ENCODE measurements around the gene ANTXR1. TPM values are rescaled to one million over a fixed set of nuclear protein-coding genes. Genes with fewer than 3 reads are reported as not detected.

ANTXR1 gene
- polyA plus RNA-seq, 1 of the 3 experiments (the other 2 are of a cell fraction), result 114 TPM

DNA sequence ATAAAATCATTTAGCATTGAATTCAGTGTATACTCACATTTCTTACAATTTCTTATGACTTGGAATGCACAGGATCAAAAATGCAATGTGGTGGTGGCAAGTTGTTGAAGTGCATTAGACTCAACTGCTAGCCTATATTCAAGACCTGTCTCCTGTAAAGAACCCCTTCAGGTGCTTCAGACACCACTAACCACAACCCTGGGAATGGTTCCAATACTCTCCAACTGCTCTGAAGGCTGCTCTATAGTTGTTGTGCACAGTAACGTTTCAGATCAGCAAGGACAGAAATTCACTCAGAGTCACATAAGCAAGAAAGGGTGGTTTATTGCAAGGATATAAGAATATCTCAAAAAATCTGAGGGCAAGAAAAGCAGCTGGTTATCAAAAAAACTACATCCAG, 32.0 kb upstream of the ANTXR1 start:
- no peaks in the 10 kb centered on the region for H3K27me3 ChIP-seq (ENCODE audit: insufficient read depth)
- no peak for TF ChIP-seq FOSL2 (IDR thresholded peaks at IDR 0.05; ENCODE audit: borderline replicate concordance, low read depth)
- TF ChIP-seq, protein P1, sequence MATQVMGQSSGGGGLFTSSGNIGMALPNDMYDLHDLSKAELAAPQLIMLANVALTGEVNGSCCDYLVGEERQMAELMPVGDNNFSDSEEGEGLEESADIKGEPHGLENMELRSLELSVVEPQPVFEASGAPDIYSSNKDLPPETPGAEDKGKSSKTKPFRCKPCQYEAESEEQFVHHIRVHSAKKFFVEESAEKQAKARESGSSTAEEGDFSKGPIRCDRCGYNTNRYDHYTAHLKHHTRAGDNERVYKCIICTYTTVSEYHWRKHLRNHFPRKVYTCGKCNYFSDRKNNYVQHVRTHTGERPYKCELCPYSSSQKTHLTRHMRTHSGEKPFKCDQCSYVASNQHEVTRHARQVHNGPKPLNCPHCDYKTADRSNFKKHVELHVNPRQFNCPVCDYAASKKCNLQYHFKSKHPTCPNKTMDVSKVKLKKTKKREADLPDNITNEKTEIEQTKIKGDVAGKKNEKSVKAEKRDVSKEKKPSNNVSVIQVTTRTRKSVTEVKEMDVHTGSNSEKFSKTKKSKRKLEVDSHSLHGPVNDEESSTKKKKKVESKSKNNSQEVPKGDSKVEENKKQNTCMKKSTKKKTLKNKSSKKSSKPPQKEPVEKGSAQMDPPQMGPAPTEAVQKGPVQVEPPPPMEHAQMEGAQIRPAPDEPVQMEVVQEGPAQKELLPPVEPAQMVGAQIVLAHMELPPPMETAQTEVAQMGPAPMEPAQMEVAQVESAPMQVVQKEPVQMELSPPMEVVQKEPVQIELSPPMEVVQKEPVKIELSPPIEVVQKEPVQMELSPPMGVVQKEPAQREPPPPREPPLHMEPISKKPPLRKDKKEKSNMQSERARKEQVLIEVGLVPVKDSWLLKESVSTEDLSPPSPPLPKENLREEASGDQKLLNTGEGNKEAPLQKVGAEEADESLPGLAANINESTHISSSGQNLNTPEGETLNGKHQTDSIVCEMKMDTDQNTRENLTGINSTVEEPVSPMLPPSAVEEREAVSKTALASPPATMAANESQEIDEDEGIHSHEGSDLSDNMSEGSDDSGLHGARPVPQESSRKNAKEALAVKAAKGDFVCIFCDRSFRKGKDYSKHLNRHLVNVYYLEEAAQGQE (IDR thresholded peaks at IDR 0.05; ENCODE audit: low read depth, low read length), result no peak
- TF ChIP-seq GABPA (IDR thresholded peaks at IDR 0.05; ENCODE audit: low read depth), result no peak
- TF ChIP-seq TCF12 (IDR thresholded peaks at IDR 0.05), result no peak
- no peak for TF ChIP-seq RXRA (IDR thresholded peaks at IDR 0.05; ENCODE audit: borderline replicate concordance, low read depth)
- TF ChIP-seq MEF2A (IDR thresholded peaks at IDR 0.05; ENCODE audit: borderline replicate concordance, low read depth), result no peak
- no peak for TF ChIP-seq GATA2 (CRISPR knock-in tag; IDR thresholded peaks at IDR 0.05)
- no peak for TF ChIP-seq USF1 (IDR thresholded peaks at IDR 0.05; ENCODE audit: borderline replicate concordance, low read depth)
- TF ChIP-seq, protein P2, sequence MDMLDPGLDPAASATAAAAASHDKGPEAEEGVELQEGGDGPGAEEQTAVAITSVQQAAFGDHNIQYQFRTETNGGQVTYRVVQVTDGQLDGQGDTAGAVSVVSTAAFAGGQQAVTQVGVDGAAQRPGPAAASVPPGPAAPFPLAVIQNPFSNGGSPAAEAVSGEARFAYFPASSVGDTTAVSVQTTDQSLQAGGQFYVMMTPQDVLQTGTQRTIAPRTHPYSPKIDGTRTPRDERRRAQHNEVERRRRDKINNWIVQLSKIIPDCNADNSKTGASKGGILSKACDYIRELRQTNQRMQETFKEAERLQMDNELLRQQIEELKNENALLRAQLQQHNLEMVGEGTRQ (IDR thresholded peaks at IDR 0.05; ENCODE audit: borderline replicate concordance, low read depth, low read length), result no peak
- no peak for TF ChIP-seq FOXJ3 (CRISPR knock-in tag; IDR thresholded peaks at IDR 0.05)
- TF ChIP-seq, protein P3, sequence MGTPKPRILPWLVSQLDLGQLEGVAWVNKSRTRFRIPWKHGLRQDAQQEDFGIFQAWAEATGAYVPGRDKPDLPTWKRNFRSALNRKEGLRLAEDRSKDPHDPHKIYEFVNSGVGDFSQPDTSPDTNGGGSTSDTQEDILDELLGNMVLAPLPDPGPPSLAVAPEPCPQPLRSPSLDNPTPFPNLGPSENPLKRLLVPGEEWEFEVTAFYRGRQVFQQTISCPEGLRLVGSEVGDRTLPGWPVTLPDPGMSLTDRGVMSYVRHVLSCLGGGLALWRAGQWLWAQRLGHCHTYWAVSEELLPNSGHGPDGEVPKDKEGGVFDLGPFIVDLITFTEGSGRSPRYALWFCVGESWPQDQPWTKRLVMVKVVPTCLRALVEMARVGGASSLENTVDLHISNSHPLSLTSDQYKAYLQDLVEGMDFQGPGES (IDR thresholded peaks at IDR 0.05; ENCODE audit: low read depth, low read length), result no peak
- no peak for TF ChIP-seq POLR2AphosphoS5 (IDR thresholded peaks at IDR 0.05; ENCODE audit: low read depth, low read length)
- no peak for TF ChIP-seq ELF1 (IDR thresholded peaks at IDR 0.05)
- TF ChIP-seq, protein P4, sequence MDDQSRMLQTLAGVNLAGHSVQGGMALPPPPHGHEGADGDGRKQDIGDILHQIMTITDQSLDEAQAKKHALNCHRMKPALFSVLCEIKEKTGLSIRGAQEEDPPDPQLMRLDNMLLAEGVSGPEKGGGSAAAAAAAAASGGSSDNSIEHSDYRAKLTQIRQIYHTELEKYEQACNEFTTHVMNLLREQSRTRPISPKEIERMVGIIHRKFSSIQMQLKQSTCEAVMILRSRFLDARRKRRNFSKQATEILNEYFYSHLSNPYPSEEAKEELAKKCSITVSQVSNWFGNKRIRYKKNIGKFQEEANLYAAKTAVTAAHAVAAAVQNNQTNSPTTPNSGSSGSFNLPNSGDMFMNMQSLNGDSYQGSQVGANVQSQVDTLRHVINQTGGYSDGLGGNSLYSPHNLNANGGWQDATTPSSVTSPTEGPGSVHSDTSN (IDR thresholded peaks at IDR 0.05), result no peak

More for the DNA sequence above, 32.0 kb upstream of the ANTXR1 start:
- Histone ChIP-seq H3K9ac (no peak overlapping the region), H3K9me3 (no peaks in the 10 kb centered on the region), H3K4me1 (ENCODE audit: control insufficient read depth in 1 of 2, insufficient read depth in 2 of 2, low read depth in 1 of 2, low read length in 1 of 2) (no peaks in the 10 kb centered on the region), H3K79me2 (ENCODE audit: insufficient read depth) (no peaks in the 10 kb centered on the region), H3F3A (replicated peaks; ENCODE audit: insufficient read depth) (no peaks in the 10 kb centered on the region), H2AFZ (ENCODE audit: low read depth) (no peak overlapping the region), H3K4me3 (ENCODE audit: low read depth in 2 of 2, low read length in 1 of 2) (no peak overlapping the region), H3K4me2 (no peak overlapping the region), H3K9me2 (no peaks in the 10 kb centered on the region), H3K27ac (ENCODE audit: low read depth in 2 of 2, low read length in 1 of 2) (no peak overlapping the region), H4K20me1 (ENCODE audit: insufficient read depth) (no peaks in the 10 kb centered on the region), H3K36me3 (replicated peaks in 1 of 2; ENCODE audit: control insufficient read depth in 1 of 2, insufficient read depth in 2 of 2, low read length in 1 of 2) (no peaks in the 10 kb centered on the region)
- CTCF ChIA-PET, result no interaction called here
- whole genome bisulfite sequencing (ENCODE audit: low lambda C conversion rate), result 94% methylated on average over 1 of the region's 1 CpG
- POLR2A ChIA-PET, result no interaction called here
- no peak for DNase-seq

Measured in SK-N-SH (cell line).